Immature natural killer cell (primary cell): ENCODE data around the gene SVBP. TPM values are rescaled to one million over a fixed set of nuclear protein-coding genes. Genes with fewer than 3 reads are reported as not detected.

Experiments used
- DNase-seq, 3 donors: peaks; one replicate each; pipeline ENCODE4 v3.0.0; 2022; ENCODE audit warnings: mixed read lengths in 1 of 3
- H3K27ac Mint-ChIP-seq, 6 donors: one replicate each; pipeline ENCODE4 v1.8.0; 2020; ENCODE audit warnings: mixed read lengths in 6 of 6, mild to moderate bottlenecking in 5 of 6, inconsistent platforms in 4 of 6, moderate library complexity in 3 of 6
- H3K27me3 Mint-ChIP-seq, 3 donors: one replicate each; pipeline ENCODE4 v1.8.0; 2020 to 2021; ENCODE audit warnings: low read depth in 3 of 3, mild to moderate bottlenecking in 3 of 3, mixed read lengths in 3 of 3, moderate library complexity in 3 of 3, inconsistent platforms in 1 of 3
- H3K36me3 Mint-ChIP-seq, 3 donors: one replicate each; pipeline ENCODE4 v1.8.0; 2020; ENCODE audit warnings: mixed read lengths in 3 of 3, inconsistent platforms in 2 of 3, mild to moderate bottlenecking in 2 of 3
- H3K4me1 Mint-ChIP-seq, 2 donors: one replicate each; pipeline ENCODE4 v1.8.0; 2020; ENCODE audit warnings: inconsistent platforms in 2 of 2, mild to moderate bottlenecking in 2 of 2, mixed read lengths in 2 of 2, moderate library complexity in 1 of 2
- H3K4me3 Mint-ChIP-seq, 5 donors: one replicate each; pipeline ENCODE4 v1.8.0; 2020; ENCODE audit warnings: mild to moderate bottlenecking in 5 of 5, mixed read lengths in 5 of 5, inconsistent platforms in 3 of 5, moderate library complexity in 3 of 5
- H3K9me3 Mint-ChIP-seq, 6 donors: one replicate each; pipeline ENCODE4 v1.8.0; 2020; ENCODE audit warnings: mild to moderate bottlenecking in 6 of 6, mixed read lengths in 6 of 6, inconsistent platforms in 4 of 6, moderate library complexity in 3 of 6
- polyA plus RNA-seq, 3 donors: library from polyadenylated mRNA; unstranded; fragments of 300-500 nt; fragmentation: Illumina TruSeq; gene quantifications; one replicate each; pipeline ENCODE4 v1.2.3, GENCODE V29; 2021

Gene SVBP
- polyA plus RNA-seq, 3 donors from 2014 or later = 29.3 to 45.0 (median 36.8) TPM

GRCh38 chr1:42807056-42807668 is 10.0 kb downstream of the SVBP start:
- H3K4me3 Mint-ChIP-seq = no peak overlapping the region
- peak overlapping the region in 1 of 6 donors; percentile 63 for H3K27ac Mint-ChIP-seq
- peaks cover 0 to 2% (median 0%) of the 10 kb centered on the region in 3 donors for H3K27me3 Mint-ChIP-seq
- peaks cover 16 to 23% (median 19%) of the 10 kb centered on the region in 3 donors for H3K36me3 Mint-ChIP-seq
- H3K4me1 Mint-ChIP-seq = peaks cover 0 to 5% of the 10 kb centered on the region in 2 donors
- DNase-seq = no peak
- H3K9me3 Mint-ChIP-seq = no peaks in the 10 kb centered on the region

GRCh38 chr1:42806593-42806992 is 10.6 kb downstream of the SVBP start:
- Mint-ChIP-seq H3K36me3 (peaks cover 15 to 21% (median 19%) of the 10 kb centered on the region in 3 donors), H3K9me3 (no peaks in the 10 kb centered on the region), H3K4me3 (no peak overlapping the region)

GRCh38 chr1:42806171-42806570 is 11.0 kb downstream of the SVBP start:
- H3K36me3 Mint-ChIP-seq = peaks cover 12 to 19% (median 19%) of the 10 kb centered on the region in 3 donors
- no peak overlapping the region for H3K4me3 Mint-ChIP-seq
- peaks cover 0 to 2% (median 0%) of the 10 kb centered on the region in 3 donors for H3K27me3 Mint-ChIP-seq
- H3K27ac Mint-ChIP-seq = no peak overlapping the region
- peaks cover 0 to 5% of the 10 kb centered on the region in 2 donors for H3K4me1 Mint-ChIP-seq
- no peak for DNase-seq
- H3K9me3 Mint-ChIP-seq = no peaks in the 10 kb centered on the region

More at GRCh38 chr1:42806593-42806992, 10.6 kb downstream of the SVBP start:
- no peak for DNase-seq
- Mint-ChIP-seq H3K4me1 (peaks cover 0 to 5% of the 10 kb centered on the region in 2 donors), H3K27ac (no peak overlapping the region), H3K27me3 (peaks cover 0 to 2% (median 0%) of the 10 kb centered on the region in 3 donors)

GRCh38 chr1:42801832-42802473 is 15.2 kb downstream of the SVBP start:
- H3K36me3 Mint-ChIP-seq = peaks cover 12 to 19% (median 19%) of the 10 kb centered on the region in 3 donors
- no peaks in the 10 kb centered on the region for H3K9me3 Mint-ChIP-seq
- H3K27me3 Mint-ChIP-seq = peaks cover 0 to 2% (median 0%) of the 10 kb centered on the region in 3 donors
- no peak for DNase-seq
- H3K4me3 Mint-ChIP-seq = no peak overlapping the region
- H3K27ac Mint-ChIP-seq = no peak overlapping the region
- H3K4me1 Mint-ChIP-seq = peaks cover 0 to 1% of the 10 kb centered on the region in 2 donors

- H3K36me3 Mint-ChIP-seq = no peaks in the 10 kb centered on the region
- no peak overlapping the region for H3K4me3 Mint-ChIP-seq
- no peaks in the 10 kb centered on the region for H3K4me1 Mint-ChIP-seq
- H3K9me3 Mint-ChIP-seq = no peaks in the 10 kb centered on the region
- no peak overlapping the region for H3K27ac Mint-ChIP-seq
- H3K27me3 Mint-ChIP-seq = peaks cover 0 to 4% (median 0%) of the 10 kb centered on the region in 3 donors
- no peak for DNase-seq
Measured at GRCh38 chr1:42797979-42798378, 19.2 kb downstream of the SVBP start.

GRCh38 chr1:42797414-42797813 is 19.8 kb downstream of the SVBP start:
- Mint-ChIP-seq H3K27me3 (peaks cover 0 to 4% (median 0%) of the 10 kb centered on the region in 3 donors), H3K4me1 (no peaks in the 10 kb centered on the region), H3K4me3 (no peak overlapping the region), H3K27ac (no peak overlapping the region), H3K9me3 (no peaks in the 10 kb centered on the region), H3K36me3 (no peaks in the 10 kb centered on the region)
- DNase-seq = no peak

GRCh38 chr1:42793824-42794223 is 23.4 kb downstream of the SVBP start:
- DNase-seq = no peak
- H3K4me3 Mint-ChIP-seq = no peak overlapping the region
- peaks cover 0 to 4% (median 2%) of the 10 kb centered on the region in 3 donors for H3K27me3 Mint-ChIP-seq
- no peak overlapping the region for H3K27ac Mint-ChIP-seq
- no peaks in the 10 kb centered on the region for H3K9me3 Mint-ChIP-seq
- H3K4me1 Mint-ChIP-seq = no peaks in the 10 kb centered on the region
- no peaks in the 10 kb centered on the region for H3K36me3 Mint-ChIP-seq

GRCh38 chr1:42788021-42788420 is 29.2 kb downstream of the SVBP start:
- DNase-seq = no peak
- no peak overlapping the region for H3K4me3 Mint-ChIP-seq
- H3K36me3 Mint-ChIP-seq = no peaks in the 10 kb centered on the region
- H3K27ac Mint-ChIP-seq = no peak overlapping the region
- H3K9me3 Mint-ChIP-seq = no peaks in the 10 kb centered on the region
- peaks cover 12 to 21% of the 10 kb centered on the region in 2 donors for H3K4me1 Mint-ChIP-seq
- peaks cover 0 to 3% (median 2%) of the 10 kb centered on the region in 3 donors for H3K27me3 Mint-ChIP-seq

GRCh38 chr1:42786097-42786496 is 31.1 kb downstream of the SVBP start:
- H3K9me3 Mint-ChIP-seq = no peaks in the 10 kb centered on the region
- H3K27me3 Mint-ChIP-seq = peaks cover 0 to 5% (median 2%) of the 10 kb centered on the region in 3 donors
- peak overlapping the region; percentile 77 to 89 (median 83) for H3K4me3 Mint-ChIP-seq
- peaks cover 4% of the 10 kb centered on the region in 3 donors for H3K36me3 Mint-ChIP-seq
- no peak for DNase-seq
- peak overlapping the region in 3 of 6 donors; percentile 59 to 79 (median 68) for H3K27ac Mint-ChIP-seq
- peaks cover 12 to 21% of the 10 kb centered on the region in 2 donors for H3K4me1 Mint-ChIP-seq

GRCh38 chr1:42784946-42785693 is 32.1 kb downstream of the SVBP start, which contains the start of gene TMEM269:
TSS of gene TMEM269 (plus strand) at chr1:42784991. CDS start at chr1:42789894, 4,903 bp downstream.
- Mint-ChIP-seq H3K27ac (peak within 1 kb of the TSS; percentile 56 to 79 (median 64)), H3K27me3 (peaks cover 0 to 5% (median 2%) of the 10 kb centered on the region in 3 donors), H3K36me3 (peaks cover 4 to 9% (median 4%) of the 10 kb centered on the region in 3 donors), H3K4me3 (peak within 1 kb of the TSS; percentile 77 to 89 (median 83)), H3K9me3 (no peaks in the 10 kb centered on the region), H3K4me1 (peaks cover 13 to 21% of the 10 kb centered on the region in 2 donors)
- peak; percentile 41 to 46 (median 45) for DNase-seq

GRCh38 chr1:42784547-42784945 is 32.7 kb downstream of the SVBP start:
- Mint-ChIP-seq H3K27ac (peak overlapping the region in 1 of 6 donors; percentile 51), H3K27me3 (peaks cover 0 to 3% (median 2%) of the 10 kb centered on the region in 3 donors), H3K4me3 (peak overlapping the region; percentile 25 to 83 (median 40)), H3K9me3 (no peaks in the 10 kb centered on the region), H3K4me1 (peaks cover 13 to 27% of the 10 kb centered on the region in 2 donors), H3K36me3 (peaks cover 4 to 9% (median 4%) of the 10 kb centered on the region in 3 donors)
- DNase-seq = no peak

GRCh38 chr1:42783092-42783491 is 34.1 kb downstream of the SVBP start:
- Mint-ChIP-seq H3K4me1 (peaks cover 17 to 29% of the 10 kb centered on the region in 2 donors), H3K36me3 (peaks cover 4 to 14% (median 11%) of the 10 kb centered on the region in 3 donors), H3K27me3 (peaks cover 0 to 2% (median 2%) of the 10 kb centered on the region in 3 donors), H3K27ac (no peak overlapping the region), H3K9me3 (no peaks in the 10 kb centered on the region), H3K4me3 (no peak overlapping the region)
- no peak for DNase-seq

- H3K27me3 Mint-ChIP-seq = peaks cover 0 to 2% (median 0%) of the 10 kb centered on the region in 3 donors
- no peak overlapping the region for H3K27ac Mint-ChIP-seq
Measured at GRCh38 chr1:42780176-42780575, 37.0 kb downstream of the SVBP start.

More at GRCh38 chr1:42780176-42780575, 37.0 kb downstream of the SVBP start:
- DNase-seq = no peak
- Mint-ChIP-seq H3K9me3 (no peaks in the 10 kb centered on the region), H3K4me1 (peaks cover 12 to 19% of the 10 kb centered on the region in 2 donors), H3K4me3 (no peak overlapping the region), H3K36me3 (peaks cover 15 to 36% (median 19%) of the 10 kb centered on the region in 3 donors)
